ENCODE data around the gene RIT2. TPM values are rescaled to one million over a fixed set of nuclear protein-coding genes. Genes with fewer than 3 reads are reported as not detected.

RIT2 gene
- total RNA-seq, 1 experiment from 2014 or later, result not detected

GRCh38 chr18:42752916-42753315 is 362.6 kb downstream of the RIT2 start:
- BruUV-seq (replicated peaks), result no TSS peak

GRCh38 chr18:42746794-42747193 is 368.7 kb downstream of the RIT2 start:
- no peaks in the 10 kb centered on the region for H4K20me1 ChIP-seq (ENCODE audit: insufficient read depth)
- H3K9me3 ChIP-seq (ENCODE audit: insufficient read depth, low read depth), result no peaks in the 10 kb centered on the region
- no TSS peak for BruUV-seq (replicated peaks)
- H3K27me3 ChIP-seq (ENCODE audit: insufficient read depth, low read depth), result no peaks in the 10 kb centered on the region
- intact Hi-C loops (cut with micrococcal nuclease; ENCODE audit: unreplicated experiment), result no loop called here
- ChIA-PET POLR2A (ENCODE audit: unreplicated experiment) (no interaction called here), CTCF (no interaction called here)
- no peaks in the 10 kb centered on the region for H3K9me2 ChIP-seq (ENCODE audit: insufficient read depth)
- no peak for TF ChIP-seq EZH2 (IDR thresholded peaks at IDR 0.05; ENCODE audit: low read depth)
- TF ChIP-seq, protein P1, sequence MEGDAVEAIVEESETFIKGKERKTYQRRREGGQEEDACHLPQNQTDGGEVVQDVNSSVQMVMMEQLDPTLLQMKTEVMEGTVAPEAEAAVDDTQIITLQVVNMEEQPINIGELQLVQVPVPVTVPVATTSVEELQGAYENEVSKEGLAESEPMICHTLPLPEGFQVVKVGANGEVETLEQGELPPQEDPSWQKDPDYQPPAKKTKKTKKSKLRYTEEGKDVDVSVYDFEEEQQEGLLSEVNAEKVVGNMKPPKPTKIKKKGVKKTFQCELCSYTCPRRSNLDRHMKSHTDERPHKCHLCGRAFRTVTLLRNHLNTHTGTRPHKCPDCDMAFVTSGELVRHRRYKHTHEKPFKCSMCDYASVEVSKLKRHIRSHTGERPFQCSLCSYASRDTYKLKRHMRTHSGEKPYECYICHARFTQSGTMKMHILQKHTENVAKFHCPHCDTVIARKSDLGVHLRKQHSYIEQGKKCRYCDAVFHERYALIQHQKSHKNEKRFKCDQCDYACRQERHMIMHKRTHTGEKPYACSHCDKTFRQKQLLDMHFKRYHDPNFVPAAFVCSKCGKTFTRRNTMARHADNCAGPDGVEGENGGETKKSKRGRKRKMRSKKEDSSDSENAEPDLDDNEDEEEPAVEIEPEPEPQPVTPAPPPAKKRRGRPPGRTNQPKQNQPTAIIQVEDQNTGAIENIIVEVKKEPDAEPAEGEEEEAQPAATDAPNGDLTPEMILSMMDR (conservative IDR thresholded peaks at IDR 0.05), result no peak
- no peak overlapping the region for H3K27ac ChIP-seq
- DNase-seq, result no peak
- no peaks in the 10 kb centered on the region for H3F3A ChIP-seq (ENCODE audit: insufficient read depth, low read depth)
- no peak overlapping the region for H3K4me2 ChIP-seq
- H3K36me3 ChIP-seq (ENCODE audit: low read depth), result no peaks in the 10 kb centered on the region
- no peaks in the 10 kb centered on the region for H3K79me2 ChIP-seq (ENCODE audit: low read depth)
- no peak overlapping the region for H2AFZ ChIP-seq
- H3K4me1 ChIP-seq (replicated peaks; ENCODE audit: insufficient read depth), result no peaks in the 10 kb centered on the region
- H3K4me3 ChIP-seq, result no peak overlapping the region

More at GRCh38 chr18:42752916-42753315, 362.6 kb downstream of the RIT2 start:
- ChIA-PET POLR2A (ENCODE audit: unreplicated experiment) (no interaction called here), CTCF (no interaction called here)
- Histone ChIP-seq H3K4me3 (no peak overlapping the region), H3K9me2 (ENCODE audit: insufficient read depth) (no peaks in the 10 kb centered on the region), H3F3A (ENCODE audit: insufficient read depth, low read depth) (no peaks in the 10 kb centered on the region), H2AFZ (no peak overlapping the region), H3K27me3 (ENCODE audit: insufficient read depth, low read depth) (no peaks in the 10 kb centered on the region), H3K36me3 (ENCODE audit: low read depth) (no peaks in the 10 kb centered on the region), H3K27ac (no peak overlapping the region), H3K4me1 (replicated peaks; ENCODE audit: insufficient read depth) (no peaks in the 10 kb centered on the region), H3K79me2 (ENCODE audit: low read depth) (no peaks in the 10 kb centered on the region), H3K4me2 (no peak overlapping the region), H4K20me1 (ENCODE audit: insufficient read depth) (no peaks in the 10 kb centered on the region), H3K9me3 (ENCODE audit: insufficient read depth, low read depth) (no peaks in the 10 kb centered on the region)
- TF ChIP-seq, protein P1 (conservative IDR thresholded peaks at IDR 0.05), result no peak
- no peak for TF ChIP-seq EZH2 (IDR thresholded peaks at IDR 0.05; ENCODE audit: low read depth)
- intact Hi-C loops (cut with micrococcal nuclease; ENCODE audit: unreplicated experiment), result no loop called here
- no peak for DNase-seq

GRCh38 chr18:42745931-42746330 is 369.6 kb downstream of the RIT2 start:
- no peaks in the 10 kb centered on the region for H3K9me2 ChIP-seq (ENCODE audit: insufficient read depth)
- intact Hi-C loops (cut with micrococcal nuclease; ENCODE audit: unreplicated experiment), result no loop called here
- H3K27me3 ChIP-seq (ENCODE audit: insufficient read depth, low read depth), result no peaks in the 10 kb centered on the region
- no peaks in the 10 kb centered on the region for H3K9me3 ChIP-seq (ENCODE audit: insufficient read depth, low read depth)
- H3K36me3 ChIP-seq (ENCODE audit: low read depth), result no peaks in the 10 kb centered on the region
- no peak overlapping the region for H3K27ac ChIP-seq
- H4K20me1 ChIP-seq (ENCODE audit: insufficient read depth), result no peaks in the 10 kb centered on the region
- POLR2A ChIA-PET (ENCODE audit: unreplicated experiment), result no interaction called here
- TF ChIP-seq EZH2 (IDR thresholded peaks at IDR 0.05; ENCODE audit: low read depth), result no peak
- TF ChIP-seq, protein P1 (conservative IDR thresholded peaks at IDR 0.05), result no peak
- H2AFZ ChIP-seq, result no peak overlapping the region
- H3F3A ChIP-seq (ENCODE audit: insufficient read depth, low read depth), result no peaks in the 10 kb centered on the region
- no peaks in the 10 kb centered on the region for H3K79me2 ChIP-seq (ENCODE audit: low read depth)
- BruUV-seq (replicated peaks), result no TSS peak
- H3K4me2 ChIP-seq, result no peak overlapping the region
- no peaks in the 10 kb centered on the region for H3K4me1 ChIP-seq (replicated peaks; ENCODE audit: insufficient read depth)
- no peak for DNase-seq
- CTCF ChIA-PET, result no interaction called here
- H3K4me3 ChIP-seq, result no peak overlapping the region
